ENCODE measurements around the gene IRF1. TPM values are rescaled to one million over a fixed set of nuclear protein-coding genes. Genes with fewer than 3 reads are reported as not detected.

IRF1 gene
- total and polyA plus RNA-seq, 4 donors, result 9.5 to 42.6 (median 24.7) TPM

DNA sequence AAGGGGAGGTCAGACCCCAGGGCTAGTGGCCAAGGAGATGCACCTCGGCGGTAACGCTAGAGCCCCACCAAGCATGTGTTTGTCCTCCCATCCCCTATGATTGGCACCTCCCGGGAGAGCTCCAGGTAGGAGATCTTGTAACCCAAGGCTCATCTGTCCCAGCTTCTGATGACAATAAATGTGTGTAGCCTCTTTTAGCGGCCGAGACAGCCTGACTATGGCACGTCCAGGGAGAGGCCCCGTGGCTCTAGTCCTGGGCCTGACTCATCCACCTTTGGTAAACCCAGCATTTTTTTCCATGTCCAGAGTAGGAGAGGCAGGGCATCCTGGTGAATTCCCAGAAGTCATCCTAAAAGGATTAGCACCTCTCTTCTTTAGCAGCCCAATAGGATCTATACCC lies 39.2 kb downstream of the IRF1 start:
- H3K9me3 ChIP-seq (ENCODE audit: control insufficient read depth in 4 of 4, low read length in 3 of 4), result no peaks in the 10 kb centered on the region
- TF ChIP-seq NR2F2 (IDR thresholded peaks at IDR 0.05), result no peak
- TF ChIP-seq TAF1 (conservative IDR thresholded peaks at IDR 0.05), result no peak
- no peak for TF ChIP-seq FOXA2 (IDR thresholded peaks at IDR 0.05)
- TF ChIP-seq, protein P1, sequence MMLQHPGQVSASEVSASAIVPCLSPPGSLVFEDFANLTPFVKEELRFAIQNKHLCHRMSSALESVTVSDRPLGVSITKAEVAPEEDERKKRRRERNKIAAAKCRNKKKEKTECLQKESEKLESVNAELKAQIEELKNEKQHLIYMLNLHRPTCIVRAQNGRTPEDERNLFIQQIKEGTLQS (IDR thresholded peaks at IDR 0.05), result no peak
- no peak for TF ChIP-seq SP1 (IDR thresholded peaks at IDR 0.05)
- no peak for TF ChIP-seq GABPA (IDR thresholded peaks at IDR 0.05 in 1 of 2, conservative IDR thresholded peaks at IDR 0.05 in 1 of 2)
- TF ChIP-seq FOXA1 (IDR thresholded peaks at IDR 0.05), result no peak
- no peak for TF ChIP-seq HNF4G (IDR thresholded peaks at IDR 0.05)
- TF ChIP-seq YY1 (IDR thresholded peaks at IDR 0.05), result no peak
- TF ChIP-seq HNF4A (conservative IDR thresholded peaks at IDR 0.05), result no peak
- TF ChIP-seq, protein P2, sequence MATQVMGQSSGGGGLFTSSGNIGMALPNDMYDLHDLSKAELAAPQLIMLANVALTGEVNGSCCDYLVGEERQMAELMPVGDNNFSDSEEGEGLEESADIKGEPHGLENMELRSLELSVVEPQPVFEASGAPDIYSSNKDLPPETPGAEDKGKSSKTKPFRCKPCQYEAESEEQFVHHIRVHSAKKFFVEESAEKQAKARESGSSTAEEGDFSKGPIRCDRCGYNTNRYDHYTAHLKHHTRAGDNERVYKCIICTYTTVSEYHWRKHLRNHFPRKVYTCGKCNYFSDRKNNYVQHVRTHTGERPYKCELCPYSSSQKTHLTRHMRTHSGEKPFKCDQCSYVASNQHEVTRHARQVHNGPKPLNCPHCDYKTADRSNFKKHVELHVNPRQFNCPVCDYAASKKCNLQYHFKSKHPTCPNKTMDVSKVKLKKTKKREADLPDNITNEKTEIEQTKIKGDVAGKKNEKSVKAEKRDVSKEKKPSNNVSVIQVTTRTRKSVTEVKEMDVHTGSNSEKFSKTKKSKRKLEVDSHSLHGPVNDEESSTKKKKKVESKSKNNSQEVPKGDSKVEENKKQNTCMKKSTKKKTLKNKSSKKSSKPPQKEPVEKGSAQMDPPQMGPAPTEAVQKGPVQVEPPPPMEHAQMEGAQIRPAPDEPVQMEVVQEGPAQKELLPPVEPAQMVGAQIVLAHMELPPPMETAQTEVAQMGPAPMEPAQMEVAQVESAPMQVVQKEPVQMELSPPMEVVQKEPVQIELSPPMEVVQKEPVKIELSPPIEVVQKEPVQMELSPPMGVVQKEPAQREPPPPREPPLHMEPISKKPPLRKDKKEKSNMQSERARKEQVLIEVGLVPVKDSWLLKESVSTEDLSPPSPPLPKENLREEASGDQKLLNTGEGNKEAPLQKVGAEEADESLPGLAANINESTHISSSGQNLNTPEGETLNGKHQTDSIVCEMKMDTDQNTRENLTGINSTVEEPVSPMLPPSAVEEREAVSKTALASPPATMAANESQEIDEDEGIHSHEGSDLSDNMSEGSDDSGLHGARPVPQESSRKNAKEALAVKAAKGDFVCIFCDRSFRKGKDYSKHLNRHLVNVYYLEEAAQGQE (IDR thresholded peaks at IDR 0.05), result no peak
- TF ChIP-seq, protein P3, sequence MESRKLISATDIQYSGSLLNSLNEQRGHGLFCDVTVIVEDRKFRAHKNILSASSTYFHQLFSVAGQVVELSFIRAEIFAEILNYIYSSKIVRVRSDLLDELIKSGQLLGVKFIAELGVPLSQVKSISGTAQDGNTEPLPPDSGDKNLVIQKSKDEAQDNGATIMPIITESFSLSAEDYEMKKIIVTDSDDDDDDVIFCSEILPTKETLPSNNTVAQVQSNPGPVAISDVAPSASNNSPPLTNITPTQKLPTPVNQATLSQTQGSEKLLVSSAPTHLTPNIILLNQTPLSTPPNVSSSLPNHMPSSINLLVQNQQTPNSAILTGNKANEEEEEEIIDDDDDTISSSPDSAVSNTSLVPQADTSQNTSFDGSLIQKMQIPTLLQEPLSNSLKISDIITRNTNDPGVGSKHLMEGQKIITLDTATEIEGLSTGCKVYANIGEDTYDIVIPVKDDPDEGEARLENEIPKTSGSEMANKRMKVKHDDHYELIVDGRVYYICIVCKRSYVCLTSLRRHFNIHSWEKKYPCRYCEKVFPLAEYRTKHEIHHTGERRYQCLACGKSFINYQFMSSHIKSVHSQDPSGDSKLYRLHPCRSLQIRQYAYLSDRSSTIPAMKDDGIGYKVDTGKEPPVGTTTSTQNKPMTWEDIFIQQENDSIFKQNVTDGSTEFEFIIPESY (IDR thresholded peaks at IDR 0.05), result no peak
- TF ChIP-seq EGR1 (IDR thresholded peaks at IDR 0.05; ENCODE audit: low read depth in 2 of 2), result no peak
- TF ChIP-seq, protein P4, sequence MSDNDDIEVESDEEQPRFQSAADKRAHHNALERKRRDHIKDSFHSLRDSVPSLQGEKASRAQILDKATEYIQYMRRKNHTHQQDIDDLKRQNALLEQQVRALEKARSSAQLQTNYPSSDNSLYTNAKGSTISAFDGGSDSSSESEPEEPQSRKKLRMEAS (IDR thresholded peaks at IDR 0.05), result no peak
- no peak for TF ChIP-seq RAD21 (IDR thresholded peaks at IDR 0.05)
- no peaks in the 10 kb centered on the region for H3K27me3 ChIP-seq (ENCODE audit: control insufficient read depth in 4 of 4, insufficient read depth in 4 of 4, low read length in 3 of 4)
- no peak for DNase-seq (ENCODE audit: low spot score)
- 91% methylated on average over 8 of the region's 8 CpGs for WGBS
- H3K4me1 ChIP-seq (ENCODE audit: control insufficient read depth in 4 of 4, insufficient read depth in 4 of 4, low read length in 3 of 4), result peaks cover 12 to 33% (median 26%) of the 10 kb centered on the region in 4 donors
- H3K27ac ChIP-seq (ENCODE audit: low read depth in 1 of 2, low read length in 2 of 2), result no peak overlapping the region
- H3K4me3 ChIP-seq (ENCODE audit: low read depth in 1 of 3, low read length in 3 of 3), result no peak overlapping the region
- peaks cover 0 to 2% (median under 1%) of the 10 kb centered on the region in 4 donors for H3K36me3 ChIP-seq (ENCODE audit: control insufficient read depth in 4 of 4, insufficient read depth in 3 of 4, low read depth in 1 of 4, low read length in 3 of 4)
- no peak overlapping the region for H3K9ac ChIP-seq (ENCODE audit: low read depth in 1 of 2, low read length in 2 of 2)

DNA sequence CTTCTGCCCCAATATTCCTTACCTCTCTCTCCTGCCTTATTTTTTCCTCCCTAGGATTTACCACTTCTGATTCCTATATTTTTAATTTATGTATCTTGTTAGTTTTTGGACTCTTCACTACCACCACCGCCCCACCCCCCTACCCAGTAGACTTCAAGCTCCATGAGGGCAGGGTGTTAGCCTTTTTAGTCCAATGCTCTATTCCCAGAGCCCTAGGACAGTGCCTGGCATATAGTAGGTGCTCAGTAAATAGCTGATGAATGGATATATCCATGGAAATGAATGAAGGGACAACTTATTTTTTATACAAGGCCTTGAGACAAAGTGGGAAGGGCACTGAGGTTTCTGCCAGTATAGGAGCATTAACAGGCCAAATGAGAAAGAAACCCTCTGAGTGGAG lies 41.5 kb downstream of the IRF1 start:
- 100% methylated on average over 1 of the region's 1 CpG for WGBS
- H3K27me3 ChIP-seq (ENCODE audit: control insufficient read depth in 4 of 4, insufficient read depth in 4 of 4, low read length in 3 of 4), result no peaks in the 10 kb centered on the region
- no peak overlapping the region for H3K4me3 ChIP-seq (ENCODE audit: low read depth in 1 of 3, low read length in 3 of 3)
- no peak for DNase-seq (ENCODE audit: low spot score)
- H3K27ac ChIP-seq (ENCODE audit: low read depth in 1 of 2, low read length in 2 of 2), result no peak overlapping the region
- H3K9me3 ChIP-seq (ENCODE audit: control insufficient read depth in 4 of 4, low read length in 3 of 4), result no peaks in the 10 kb centered on the region
- no peak overlapping the region for H3K9ac ChIP-seq (ENCODE audit: low read depth in 1 of 2, low read length in 2 of 2)
- peaks cover 14 to 39% (median 28%) of the 10 kb centered on the region in 4 donors for H3K4me1 ChIP-seq (ENCODE audit: control insufficient read depth in 4 of 4, insufficient read depth in 4 of 4, low read length in 3 of 4)
- peaks cover 0 to 2% (median under 1%) of the 10 kb centered on the region in 4 donors for H3K36me3 ChIP-seq (ENCODE audit: control insufficient read depth in 4 of 4, insufficient read depth in 3 of 4, low read depth in 1 of 4, low read length in 3 of 4)
- TF ChIP-seq, protein P3 (IDR thresholded peaks at IDR 0.05), result no peak
- TF ChIP-seq FOXA1 (IDR thresholded peaks at IDR 0.05) (no peak), NR2F2 (IDR thresholded peaks at IDR 0.05) (no peak), SP1 (IDR thresholded peaks at IDR 0.05) (no peak), JUND (IDR thresholded peaks at IDR 0.05) (no peak), GABPA (IDR thresholded peaks at IDR 0.05 in 1 of 2, conservative IDR thresholded peaks at IDR 0.05 in 1 of 2) (no peak), TAF1 (conservative IDR thresholded peaks at IDR 0.05) (no peak), RAD21 (IDR thresholded peaks at IDR 0.05) (no peak), HNF4G (IDR thresholded peaks at IDR 0.05) (no peak), FOXA2 (IDR thresholded peaks at IDR 0.05) (no peak), YY1 (IDR thresholded peaks at IDR 0.05) (no peak), EGR1 (IDR thresholded peaks at IDR 0.05; ENCODE audit: low read depth in 2 of 2) (no peak)
- TF ChIP-seq, protein P4 (IDR thresholded peaks at IDR 0.05), result no peak
- TF ChIP-seq, protein P2 (IDR thresholded peaks at IDR 0.05), result no peak
- TF ChIP-seq, protein P5, sequence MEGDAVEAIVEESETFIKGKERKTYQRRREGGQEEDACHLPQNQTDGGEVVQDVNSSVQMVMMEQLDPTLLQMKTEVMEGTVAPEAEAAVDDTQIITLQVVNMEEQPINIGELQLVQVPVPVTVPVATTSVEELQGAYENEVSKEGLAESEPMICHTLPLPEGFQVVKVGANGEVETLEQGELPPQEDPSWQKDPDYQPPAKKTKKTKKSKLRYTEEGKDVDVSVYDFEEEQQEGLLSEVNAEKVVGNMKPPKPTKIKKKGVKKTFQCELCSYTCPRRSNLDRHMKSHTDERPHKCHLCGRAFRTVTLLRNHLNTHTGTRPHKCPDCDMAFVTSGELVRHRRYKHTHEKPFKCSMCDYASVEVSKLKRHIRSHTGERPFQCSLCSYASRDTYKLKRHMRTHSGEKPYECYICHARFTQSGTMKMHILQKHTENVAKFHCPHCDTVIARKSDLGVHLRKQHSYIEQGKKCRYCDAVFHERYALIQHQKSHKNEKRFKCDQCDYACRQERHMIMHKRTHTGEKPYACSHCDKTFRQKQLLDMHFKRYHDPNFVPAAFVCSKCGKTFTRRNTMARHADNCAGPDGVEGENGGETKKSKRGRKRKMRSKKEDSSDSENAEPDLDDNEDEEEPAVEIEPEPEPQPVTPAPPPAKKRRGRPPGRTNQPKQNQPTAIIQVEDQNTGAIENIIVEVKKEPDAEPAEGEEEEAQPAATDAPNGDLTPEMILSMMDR (IDR thresholded peaks at IDR 0.05; ENCODE audit: low read depth, low read length, missing input control), result no peak

All from liver (tissue), 9 donors.